Tibial artery (tissue), 4 donors: ENCODE results near the gene CTNNA2.

Experiments
- DNase-seq, 2 donors: peaks; one replicate each; pipeline ENCODE4 v3.0.0-alpha.2; 2019
- H3K27ac ChIP-seq, 2 donors: fragments of 200-600 bp; sonication (generic) in 1 of 2; 1 replicate in 1 of 2; 2 replicates in 1 of 2; pipeline ENCODE4 v1.5.1; 2018 to 2019; ENCODE audit warnings: mild to moderate bottlenecking in 1 of 2
- H3K27me3 ChIP-seq, 2 donors: fragments of 200-600 bp; sonication (generic) in 1 of 2; one replicate each; pipeline versions ENCODE4 v1.5.1 to v1.6.0; 2016 to 2019
- H3K36me3 ChIP-seq, 3 donors: fragments of 200-600 bp; sonication (generic) in 2 of 3; one replicate each; pipeline ENCODE4 v1.5.1; 2016 to 2019; ENCODE audit warnings: mild to moderate bottlenecking in 2 of 3
- H3K4me1 ChIP-seq, 4 donors: fragments of 200-600 bp; sonication (generic) in 2 of 4; 1 replicate in 3 of 4; 2 replicates in 1 of 4; pipeline ENCODE4 v1.5.1; 2016 to 2019
- H3K4me3 ChIP-seq, 2 donors: fragments of 200-600 bp; sonication (generic) in 1 of 2; 1 replicate in 1 of 2; 2 replicates in 1 of 2; pipeline ENCODE4 v1.5.1; 2018 to 2019; ENCODE audit warnings: mild to moderate bottlenecking in 2 of 2
- H3K9me3 ChIP-seq, 3 donors: fragments of 200-600 bp; sonication (generic) in 1 of 3; one replicate each; pipeline ENCODE4 v1.5.1; 2016 to 2019
- intact Hi-C: fragments of 100-400 bp; cut with DNase I; formaldehyde crosslinking; loops from one replicate; pipeline ENCODE4 v1.15.0; 2023; ENCODE audit warnings: low total_unique reads
- TF ChIP-seq, protein P1 (sequence below), 2 experiments: fragments of 200-600 bp in 1 of 2; fragments of 450-650 bp in 1 of 2; IDR thresholded peaks; one replicate each; pipeline ENCODE4 v1.5.1; 2017 to 2019; ENCODE audit warnings: antibody characterized with exemption in 2 of 2, mild to moderate bottlenecking in 1 of 2, moderate library complexity in 1 of 2

CTNNA2 gene

DNA sequence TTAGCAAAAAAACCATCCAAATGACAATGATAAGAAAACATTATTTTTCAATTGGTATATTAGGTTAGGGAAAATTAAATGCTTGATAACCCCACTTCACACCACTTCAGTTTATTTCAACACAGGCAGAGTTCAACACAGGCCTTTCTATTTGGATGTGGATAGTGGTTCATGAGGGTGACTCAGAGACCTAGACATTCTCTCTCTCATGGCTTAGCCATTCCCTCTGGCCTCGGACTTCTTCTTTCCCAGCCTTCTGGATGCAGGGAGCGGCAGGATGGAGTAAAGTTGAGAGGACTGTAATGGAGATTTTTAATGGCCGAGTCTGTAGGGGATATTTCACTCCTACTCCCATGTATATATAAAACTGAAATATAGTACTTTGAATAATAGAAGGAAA is 109.7 kb downstream of the CTNNA2 start:
- H3K36me3 ChIP-seq: no peaks in the 10 kb centered on the region
- no peaks in the 10 kb centered on the region for H3K9me3 ChIP-seq
- no peak overlapping the region for H3K4me3 ChIP-seq
- TF ChIP-seq, protein P1, sequence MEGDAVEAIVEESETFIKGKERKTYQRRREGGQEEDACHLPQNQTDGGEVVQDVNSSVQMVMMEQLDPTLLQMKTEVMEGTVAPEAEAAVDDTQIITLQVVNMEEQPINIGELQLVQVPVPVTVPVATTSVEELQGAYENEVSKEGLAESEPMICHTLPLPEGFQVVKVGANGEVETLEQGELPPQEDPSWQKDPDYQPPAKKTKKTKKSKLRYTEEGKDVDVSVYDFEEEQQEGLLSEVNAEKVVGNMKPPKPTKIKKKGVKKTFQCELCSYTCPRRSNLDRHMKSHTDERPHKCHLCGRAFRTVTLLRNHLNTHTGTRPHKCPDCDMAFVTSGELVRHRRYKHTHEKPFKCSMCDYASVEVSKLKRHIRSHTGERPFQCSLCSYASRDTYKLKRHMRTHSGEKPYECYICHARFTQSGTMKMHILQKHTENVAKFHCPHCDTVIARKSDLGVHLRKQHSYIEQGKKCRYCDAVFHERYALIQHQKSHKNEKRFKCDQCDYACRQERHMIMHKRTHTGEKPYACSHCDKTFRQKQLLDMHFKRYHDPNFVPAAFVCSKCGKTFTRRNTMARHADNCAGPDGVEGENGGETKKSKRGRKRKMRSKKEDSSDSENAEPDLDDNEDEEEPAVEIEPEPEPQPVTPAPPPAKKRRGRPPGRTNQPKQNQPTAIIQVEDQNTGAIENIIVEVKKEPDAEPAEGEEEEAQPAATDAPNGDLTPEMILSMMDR (IDR thresholded peaks at IDR 0.05): no peak
- no peaks in the 10 kb centered on the region for H3K4me1 ChIP-seq
- intact Hi-C loops: no loop called here
- no peak overlapping the region for H3K27ac ChIP-seq
- no peak for DNase-seq
- no peaks in the 10 kb centered on the region for H3K27me3 ChIP-seq

DNA sequence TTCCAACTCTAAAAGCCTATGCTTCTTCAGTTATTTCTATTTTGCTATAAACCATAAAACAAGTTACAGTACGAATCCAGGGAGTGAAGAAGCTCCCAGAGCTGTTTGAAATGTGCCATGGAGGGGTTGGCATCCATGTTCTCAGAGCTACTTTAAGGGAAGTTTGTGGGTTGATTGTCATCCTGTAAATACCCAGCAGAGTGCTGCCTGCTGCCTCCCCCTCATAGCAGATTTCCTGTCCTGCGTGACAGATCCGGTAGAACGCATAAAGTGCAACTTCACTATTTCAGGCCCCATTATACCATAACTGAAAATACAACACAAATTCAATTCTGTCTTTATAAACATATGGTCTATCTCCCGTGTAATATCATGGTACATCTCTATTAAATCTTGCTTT is 114.4 kb downstream of the CTNNA2 start:
- Histone ChIP-seq H3K36me3 (no peaks in the 10 kb centered on the region), H3K27ac (no peak overlapping the region), H3K27me3 (no peaks in the 10 kb centered on the region), H3K4me3 (no peak overlapping the region), H3K9me3 (no peaks in the 10 kb centered on the region), H3K4me1 (no peaks in the 10 kb centered on the region)
- intact Hi-C loops: no loop called here
- TF ChIP-seq, protein P1 (IDR thresholded peaks at IDR 0.05): no peak
- no peak for DNase-seq

DNA sequence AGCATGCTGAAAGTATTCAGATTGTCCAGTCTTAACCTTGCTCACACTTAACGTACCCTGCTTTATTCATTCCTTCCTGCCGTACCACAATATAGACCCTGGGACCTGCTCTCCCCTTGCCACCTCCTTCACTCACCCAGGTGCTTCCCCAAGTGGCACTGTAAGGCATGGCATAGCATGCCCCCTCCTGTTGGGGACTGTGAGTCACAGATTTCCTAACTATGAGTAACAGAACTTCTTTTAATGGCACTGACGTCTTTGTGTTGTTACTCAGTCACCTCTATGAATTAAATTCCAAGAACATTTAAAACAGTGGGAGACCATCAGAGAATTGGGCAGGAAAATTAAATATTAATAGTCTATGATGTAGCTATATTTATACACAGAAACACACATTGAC is 117.2 kb downstream of the CTNNA2 start:
- H3K27me3 ChIP-seq: no peaks in the 10 kb centered on the region
- H3K36me3 ChIP-seq: no peaks in the 10 kb centered on the region
- intact Hi-C loops: no loop called here
- H3K4me3 ChIP-seq: no peak overlapping the region
- DNase-seq: no peak
- no peaks in the 10 kb centered on the region for H3K9me3 ChIP-seq
- H3K4me1 ChIP-seq: no peaks in the 10 kb centered on the region
- TF ChIP-seq, protein P1 (IDR thresholded peaks at IDR 0.05): no peak
- no peak overlapping the region for H3K27ac ChIP-seq

DNA sequence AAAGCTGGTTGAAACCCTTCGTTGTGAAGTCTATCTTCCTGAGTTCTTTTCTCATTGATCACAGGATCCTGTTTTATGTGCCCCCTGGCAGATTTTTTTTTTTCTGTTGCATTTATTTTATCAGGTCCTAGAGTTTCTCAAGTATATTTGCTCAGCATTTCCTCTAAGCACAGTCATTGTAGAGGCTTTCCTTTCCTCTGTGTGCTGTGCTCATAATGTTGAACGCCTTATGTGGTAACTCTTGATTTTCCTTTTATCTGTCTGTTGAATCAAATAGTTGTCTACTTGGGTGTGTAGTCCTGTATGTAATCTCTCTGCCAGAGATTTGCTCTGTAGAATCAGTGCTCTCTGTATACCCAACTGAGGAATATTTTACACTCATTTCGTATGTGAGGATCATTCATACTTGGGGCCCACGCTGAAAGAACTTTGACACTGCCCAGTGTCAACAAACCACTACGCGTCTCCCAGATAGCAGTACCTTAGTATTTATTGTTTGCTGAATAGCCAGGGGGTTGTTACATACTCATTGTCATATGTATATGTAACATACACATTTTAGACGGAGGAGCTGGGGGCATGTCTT is 118.2 kb downstream of the CTNNA2 start:
- Histone ChIP-seq H3K27ac (no peak overlapping the region), H3K4me3 (no peak overlapping the region), H3K36me3 (no peaks in the 10 kb centered on the region), H3K27me3 (no peaks in the 10 kb centered on the region), H3K9me3 (no peaks in the 10 kb centered on the region), H3K4me1 (no peaks in the 10 kb centered on the region)
- intact Hi-C loops: no loop called here
- DNase-seq: no peak
- TF ChIP-seq, protein P1 (IDR thresholded peaks at IDR 0.05): no peak

- intact Hi-C loops: no loop called here
Observed at GRCh38 chr2:79638410-79638809, 125.6 kb downstream of the CTNNA2 start.

More at GRCh38 chr2:79638410-79638809, 125.6 kb downstream of the CTNNA2 start:
- no peaks in the 10 kb centered on the region for H3K36me3 ChIP-seq
- H3K27me3 ChIP-seq: no peaks in the 10 kb centered on the region
- H3K4me3 ChIP-seq: no peak overlapping the region
- TF ChIP-seq, protein P1 (IDR thresholded peaks at IDR 0.05): no peak
- H3K4me1 ChIP-seq: no peaks in the 10 kb centered on the region
- H3K9me3 ChIP-seq: no peaks in the 10 kb centered on the region
- H3K27ac ChIP-seq: no peak overlapping the region
- DNase-seq: no peak
